ENCODE measurements around the gene SH3TC2. TPM values are rescaled to one million over a fixed set of nuclear protein-coding genes. Genes with fewer than 3 reads are reported as not detected.
A peak's percentile ranks its signal among the peaks of the same experiment; 100 is the strongest.

Gene SH3TC2
- polyA plus RNA-seq, 1 donor (not counting 4 experiments of a cell fraction or from before 2014, with no cell fraction given), result 19.0 TPM

DNA sequence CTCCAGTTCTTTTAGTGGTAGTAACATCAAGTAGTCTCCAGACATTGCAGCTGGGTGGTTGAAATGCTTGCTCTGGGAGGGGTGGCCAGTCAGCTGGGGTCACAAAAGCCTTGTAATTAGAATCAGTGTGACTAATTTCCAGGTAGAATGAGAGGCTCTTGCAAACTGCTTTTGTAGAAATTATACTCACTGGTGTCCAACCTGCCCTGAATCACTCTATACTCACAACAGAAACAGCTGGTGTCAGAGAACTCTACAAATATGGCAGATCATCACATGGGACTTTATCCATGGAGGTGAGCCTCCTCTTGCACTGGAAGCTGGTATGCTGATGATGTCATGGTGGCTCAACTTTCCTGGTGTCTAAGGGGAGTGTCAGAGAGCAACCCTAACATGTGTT lies 71.3 kb downstream of the SH3TC2 start:
- DNase-seq (ENCODE audit: low read depth, low spot score), result no peak
- Histone ChIP-seq H3K27me3 (ENCODE audit: control insufficient read depth, extremely low read depth, insufficient read depth, low read length) (no peaks in the 10 kb centered on the region), H3K36me3 (ENCODE audit: control insufficient read depth in 2 of 2, extremely low read depth in 1 of 2, insufficient read depth in 2 of 2, low read length in 2 of 2) (no peaks in the 10 kb centered on the region), H3K27ac (ENCODE audit: control insufficient read depth, insufficient read depth, low read length) (peak overlapping the region; percentile 86), H3K9me3 (ENCODE audit: control insufficient read depth, low read depth, low read length) (no peaks in the 10 kb centered on the region), H4K20me1 (ENCODE audit: control insufficient read depth, extremely low read depth, insufficient read depth, low read length) (no peaks in the 10 kb centered on the region), H3K9ac (ENCODE audit: control insufficient read depth, extremely low read depth, insufficient read depth, low read length) (peak overlapping the region; percentile 44), H2AFZ (ENCODE audit: control insufficient read depth, low read length) (no peak overlapping the region), H3K4me2 (ENCODE audit: control insufficient read depth, extremely low read depth, insufficient read depth, low read depth, low read length) (peak overlapping the region; percentile 42), H3K4me3 (ENCODE audit: control insufficient read depth in 2 of 3, extremely low read depth in 1 of 3, insufficient read depth in 2 of 3, low read depth in 1 of 3, low read length in 3 of 3) (no peak overlapping the region), H3K4me1 (ENCODE audit: control insufficient read depth, extremely low read depth, insufficient read depth, low read length) (peaks cover 51% of the 10 kb centered on the region), H3K9me1 (ENCODE audit: control insufficient read depth, extremely low read depth, insufficient read depth, low read length) (no peaks in the 10 kb centered on the region), H3K79me2 (ENCODE audit: control insufficient read depth, insufficient read depth, low read length) (no peaks in the 10 kb centered on the region)
- dilution Hi-C loops (cut with MboI; ENCODE audit: extremely low pct_ligation_motif_present, low sequenced_read_pairs), result no loop called here
- TF ChIP-seq EZH2 (IDR thresholded peaks at IDR 0.05; ENCODE audit: low read length), result no peak
- TF ChIP-seq, protein P1, sequence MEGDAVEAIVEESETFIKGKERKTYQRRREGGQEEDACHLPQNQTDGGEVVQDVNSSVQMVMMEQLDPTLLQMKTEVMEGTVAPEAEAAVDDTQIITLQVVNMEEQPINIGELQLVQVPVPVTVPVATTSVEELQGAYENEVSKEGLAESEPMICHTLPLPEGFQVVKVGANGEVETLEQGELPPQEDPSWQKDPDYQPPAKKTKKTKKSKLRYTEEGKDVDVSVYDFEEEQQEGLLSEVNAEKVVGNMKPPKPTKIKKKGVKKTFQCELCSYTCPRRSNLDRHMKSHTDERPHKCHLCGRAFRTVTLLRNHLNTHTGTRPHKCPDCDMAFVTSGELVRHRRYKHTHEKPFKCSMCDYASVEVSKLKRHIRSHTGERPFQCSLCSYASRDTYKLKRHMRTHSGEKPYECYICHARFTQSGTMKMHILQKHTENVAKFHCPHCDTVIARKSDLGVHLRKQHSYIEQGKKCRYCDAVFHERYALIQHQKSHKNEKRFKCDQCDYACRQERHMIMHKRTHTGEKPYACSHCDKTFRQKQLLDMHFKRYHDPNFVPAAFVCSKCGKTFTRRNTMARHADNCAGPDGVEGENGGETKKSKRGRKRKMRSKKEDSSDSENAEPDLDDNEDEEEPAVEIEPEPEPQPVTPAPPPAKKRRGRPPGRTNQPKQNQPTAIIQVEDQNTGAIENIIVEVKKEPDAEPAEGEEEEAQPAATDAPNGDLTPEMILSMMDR (optimal IDR thresholded peaks at IDR 0.05 in 1 of 3, IDR thresholded peaks at IDR 0.05 in 1 of 3, conservative IDR thresholded peaks at IDR 0.05 in 1 of 3; ENCODE audit: extremely low read depth in 1 of 3, insufficient read depth in 2 of 3, low read length in 3 of 3), result no peak
- no peak for FAIRE-seq

DNA sequence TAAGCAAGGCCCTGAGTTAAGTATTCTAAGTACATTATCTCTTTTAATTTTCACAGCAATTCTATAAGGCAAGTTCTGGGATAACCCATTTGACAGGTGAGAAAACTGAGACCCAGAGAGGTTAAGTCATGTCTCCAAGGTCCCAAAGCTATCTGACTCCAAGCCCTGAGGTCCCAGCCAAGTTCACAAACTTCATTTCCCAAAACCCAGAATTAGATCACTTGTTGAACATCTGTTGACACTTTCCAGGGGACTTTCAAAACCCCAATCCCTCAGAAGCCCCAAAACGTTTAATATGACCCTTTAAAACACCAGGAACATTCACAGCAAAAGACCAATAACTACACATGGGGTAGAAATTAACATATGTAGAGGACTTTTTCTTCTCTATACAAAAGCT lies 72.0 kb downstream of the SH3TC2 start:
- no peaks in the 10 kb centered on the region for H3K9me1 ChIP-seq (ENCODE audit: control insufficient read depth, extremely low read depth, insufficient read depth, low read length)
- H2AFZ ChIP-seq (ENCODE audit: control insufficient read depth, low read length), result no peak overlapping the region
- no peaks in the 10 kb centered on the region for H3K27me3 ChIP-seq (ENCODE audit: control insufficient read depth, extremely low read depth, insufficient read depth, low read length)
- dilution Hi-C loops (cut with MboI; ENCODE audit: extremely low pct_ligation_motif_present, low sequenced_read_pairs), result no loop called here
- TF ChIP-seq EZH2 (IDR thresholded peaks at IDR 0.05; ENCODE audit: low read length), result no peak
- TF ChIP-seq, protein P1 (optimal IDR thresholded peaks at IDR 0.05 in 1 of 3, IDR thresholded peaks at IDR 0.05 in 1 of 3, conservative IDR thresholded peaks at IDR 0.05 in 1 of 3; ENCODE audit: extremely low read depth in 1 of 3, insufficient read depth in 2 of 3, low read length in 3 of 3), result no peak
- H4K20me1 ChIP-seq (ENCODE audit: control insufficient read depth, extremely low read depth, insufficient read depth, low read length), result no peaks in the 10 kb centered on the region
- H3K4me1 ChIP-seq (ENCODE audit: control insufficient read depth, extremely low read depth, insufficient read depth, low read length), result peaks cover 58% of the 10 kb centered on the region
- no peak overlapping the region for H3K4me2 ChIP-seq (ENCODE audit: control insufficient read depth, extremely low read depth, insufficient read depth, low read depth, low read length)
- H3K9me3 ChIP-seq (ENCODE audit: control insufficient read depth, low read depth, low read length), result no peaks in the 10 kb centered on the region
- FAIRE-seq (no peak), DNase-seq (ENCODE audit: low read depth, low spot score) (no peak)
- no peaks in the 10 kb centered on the region for H3K79me2 ChIP-seq (ENCODE audit: control insufficient read depth, insufficient read depth, low read length)
- peak overlapping the region; percentile 86 for H3K27ac ChIP-seq (ENCODE audit: control insufficient read depth, insufficient read depth, low read length)
- no peak overlapping the region for H3K4me3 ChIP-seq (ENCODE audit: control insufficient read depth in 2 of 3, extremely low read depth in 1 of 3, insufficient read depth in 2 of 3, low read depth in 1 of 3, low read length in 3 of 3)
- H3K36me3 ChIP-seq (ENCODE audit: control insufficient read depth in 2 of 2, extremely low read depth in 1 of 2, insufficient read depth in 2 of 2, low read length in 2 of 2), result no peaks in the 10 kb centered on the region
- peak overlapping the region; percentile 44 for H3K9ac ChIP-seq (ENCODE audit: control insufficient read depth, extremely low read depth, insufficient read depth, low read length)

Data from keratinocyte (primary cell).